K562 (cell line): ENCODE data around the gene MYO3B. TPM values are rescaled to one million over a fixed set of nuclear protein-coding genes. Genes with fewer than 3 reads are reported as not detected.

Source experiments
- ARID4B ChIP-seq: sonication (generic); formaldehyde crosslinking; IDR thresholded peaks from 2 replicates; pipeline ENCODE4 v1.8.0; 2022; ENCODE audit warnings: mild to moderate bottlenecking, missing genetic modification reagents
- BRD9 ChIP-seq: fragments of 450-650 bp; IDR thresholded peaks from 2 replicates; pipeline ENCODE4 v1.6.1; 2018; ENCODE audit warnings: low read depth; ENCODE audit not compliant: partially characterized antibody
- EP300 ChIP-seq: IDR thresholded peaks from 2 replicates; pipeline ENCODE4 v1.6.1; 2012; ENCODE audit warnings: low read length, improper control_type of control experiment
- ETV6 ChIP-seq, 3 experiments: fragments of 150-350 bp in 1 of 3; sonication (generic) in 1 of 3; formaldehyde crosslinking in 1 of 3; IDR thresholded peaks; 2 replicates each; pipeline versions ENCODE4 v1.6.1 to v1.8.0; 2014 to 2022; ENCODE audit warnings: borderline replicate concordance in 2 of 3, low read depth in 2 of 3, antibody characterized with exemption in 1 of 3, low read length in 1 of 3, mild to moderate bottlenecking in 1 of 3, missing genetic modification reagents in 1 of 3
- HDAC2 ChIP-seq: fragments of 450-650 bp; IDR thresholded peaks from 2 replicates; pipeline ENCODE4 v1.6.1; 2016; ENCODE audit warnings: mild to moderate bottlenecking
- KDM4B ChIP-seq, 2 experiments: fragments of 450-650 bp in 1 of 2; sonication (generic) in 1 of 2; IDR thresholded peaks; 2 replicates each; pipeline ENCODE4 v1.6.1; 2016 to 2017; ENCODE audit warnings: borderline replicate concordance in 2 of 2, antibody characterized with exemption in 1 of 2, low read depth in 1 of 2, mild to moderate bottlenecking in 1 of 2
- KLF10 ChIP-seq: fragments of 250-450 bp; sonication (Bioruptor Pico); IDR thresholded peaks from 2 replicates; pipeline ENCODE4 v1.6.1; 2021; ENCODE audit warnings: matching md5 sums
- MEF2D ChIP-seq: conservative IDR thresholded peaks from 2 replicates; pipeline ENCODE4 v1.6.1; 2016; ENCODE audit warnings: low read depth, missing genetic modification characterization, missing compliant biosample characterization
- MYC ChIP-seq, 2 experiments: fragments of 250-450 bp in 1 of 2; sonication (Bioruptor Pico) in 1 of 2; IDR thresholded peaks; 2 replicates each; pipeline versions ENCODE4 v1.5.1 to v1.6.1; 2012 to 2021; ENCODE audit warnings: low read depth in 2 of 2, borderline replicate concordance in 1 of 2, improper control_type of control experiment in 1 of 2, low read length in 1 of 2, mild to moderate bottlenecking in 1 of 2, moderate library complexity in 1 of 2
- NEUROD1 ChIP-seq: fragments of 150-350 bp; IDR thresholded peaks from 2 replicates; pipeline ENCODE4 v1.6.1; 2014; ENCODE audit warnings: borderline replicate concordance, low read length, low read depth; ENCODE audit not compliant: partially characterized antibody
- NFXL1 ChIP-seq: fragments of 450-650 bp; formaldehyde crosslinking; IDR thresholded peaks from 2 replicates; pipeline ENCODE4 v1.4.0; 2021; ENCODE audit warnings: mild to moderate bottlenecking
- SMARCC2 ChIP-seq: fragments of 450-650 bp; IDR thresholded peaks from 2 replicates; pipeline ENCODE4 v1.6.1; 2017; ENCODE audit warnings: antibody characterized with exemption, moderate library complexity, mild to moderate bottlenecking, low read depth
- SRSF3 ChIP-seq: fragments of 200-400 bp; formaldehyde crosslinking; IDR thresholded peaks from 2 replicates; pipeline ENCODE4 v1.6.1; 2016; ENCODE audit warnings: mild to moderate bottlenecking, low read length, moderate library complexity; ENCODE audit not compliant: insufficient read depth
- STAT5A ChIP-seq: IDR thresholded peaks from 2 replicates; pipeline ENCODE4 v1.6.1; 2012; ENCODE audit warnings: low read length, inconsistent platforms, borderline replicate concordance
- TFE3 ChIP-seq: fragments of 450-650 bp; formaldehyde crosslinking; IDR thresholded peaks from 2 replicates; pipeline ENCODE4 v1.4.0; 2020; ENCODE audit warnings: mild to moderate bottlenecking, mixed read lengths
- TRIM24 ChIP-seq, 2 experiments: fragments of 450-650 bp; IDR thresholded peaks; 2 replicates each; pipeline ENCODE4 v1.6.1; 2016
- ZBTB9 ChIP-seq: fragments of 450-650 bp; formaldehyde crosslinking; IDR thresholded peaks from 2 replicates; pipeline ENCODE4 v1.4.0; 2020; ENCODE audit warnings: mild to moderate bottlenecking, moderate library complexity
- ZKSCAN8 ChIP-seq: fragments of 200-800 bp; sonication (Bioruptor generic); IDR thresholded peaks from 2 replicates; pipeline ENCODE4 v1.6.1; 2016; ENCODE audit warnings: missing genetic modification characterization, missing compliant biosample characterization
- ZNF232 ChIP-seq: sonication (generic); formaldehyde crosslinking; IDR thresholded peaks from 2 replicates; pipeline ENCODE4 v1.8.0; 2022; ENCODE audit warnings: mild to moderate bottlenecking, missing genetic modification reagents
- ZNF76 ChIP-seq: fragments of 250-450 bp; sonication (Bioruptor Pico); IDR thresholded peaks from 2 replicates; pipeline ENCODE4 v1.4.0; 2020; ENCODE audit warnings: mild to moderate bottlenecking, moderate library complexity, borderline replicate concordance
- polyA plus RNA-seq, 8 experiments: library from polyadenylated mRNA; depleted of rRNA in 4 of 8; stranded (reverse) in 5 of 8; unstranded in 3 of 8; fragments of >200 nt; fragmentation: Nextera tagmentation in 2 of 8; fragmentation: Illumina TruSeq in 1 of 8; extraction: Ambion mirVana in 2 of 8; extraction: Trizol in 1 of 8; gene quantifications; 2 replicates each; pipeline versions ENCODE4 v1.2.1 to v1.2.3, GENCODE V29; 2011 to 2014; ENCODE audit warnings: inconsistent platforms in 1 of 8, missing spikeins in 1 of 8
- total RNA-seq, 7 experiments: library from RNA; depleted of rRNA in 6 of 7; stranded (reverse); fragments of >200 nt in 6 of 7; fragmentation: Illumina TruSeq in 2 of 7; extraction: Trizol in 2 of 7; gene quantifications; 2 replicates each; pipeline versions ENCODE4 v1.2.1 to v1.2.3, GENCODE V29; 2011 to 2021; ENCODE audit warnings: low replicate concordance in 1 of 7

MYO3B gene
- total and polyA plus RNA-seq, 9 of the 15 experiments (the other 6 are each of a cell fraction or from before 2014, with no cell fraction given): 2.7 to 6.5 (median 3.6) TPM

- no peak for TF ChIP-seq ZBTB9 (CRISPR knock-in tag)
- TF ChIP-seq NEUROD1: peak; percentile 66
- TF ChIP-seq ZNF76: no peak
- TF ChIP-seq SMARCC2: no peak
- peak; percentile 40; the same call in 1 of the 2 replicates for TF ChIP-seq HDAC2
- TF ChIP-seq TRIM24 (IDR thresholded peaks at IDR 0.05): peak in 1 of 2 experiments; percentile 36; a peak in 1 of 4 replicates
- TF ChIP-seq EP300: peak; percentile 87
- TF ChIP-seq KLF10 (CRISPR knock-in tag): no peak
- TF ChIP-seq MEF2D (tag): peak; percentile 62
- TF ChIP-seq TFE3: no peak
- peak; percentile 68 for TF ChIP-seq ZKSCAN8
- no peak for TF ChIP-seq MYC (IDR thresholded peaks at IDR 0.05; ENCODE audit: low read depth, low read length)
- TF ChIP-seq MYC (CRISPR knock-in tag; IDR thresholded peaks at IDR 0.05; ENCODE audit: borderline replicate concordance, low read depth): no peak
- TF ChIP-seq SRSF3: no peak
- TF ChIP-seq BRD9: no peak
- TF ChIP-seq NFXL1: no peak
- peak in 1 of 2 experiments; percentile 41; a peak in 1 of 4 replicates for TF ChIP-seq ETV6 (IDR thresholded peaks at IDR 0.05; ENCODE audit: borderline replicate concordance in 1 of 2, low read depth in 2 of 2, low read length in 1 of 2)
- no peak for TF ChIP-seq ETV6 (CRISPR knock-in tag; IDR thresholded peaks at IDR 0.05; ENCODE audit: borderline replicate concordance)
- no peak for TF ChIP-seq KDM4B (IDR thresholded peaks at IDR 0.05; ENCODE audit: borderline replicate concordance in 2 of 2, low read depth in 1 of 2)
- no peak for TF ChIP-seq STAT5A
- no peak for TF ChIP-seq ARID4B (CRISPR knock-in tag)
- no peak for TF ChIP-seq ZNF232 (CRISPR knock-in tag)
These were observed 75.8 kb downstream of the MYO3B start (continued) for GRCh38 chr2:170253721-170254230.
